Kidney (tissue), 14 donors: ENCODE measurements around the gene NEURL1B. TPM values are rescaled to one million over a fixed set of nuclear protein-coding genes. Genes with fewer than 3 reads are reported as not detected.

ENCODE experiments used
- DNase-seq, 5 donors: peaks; one replicate each; pipeline ENCODE4 v3.0.0-alpha.2; 2013 to 2020
- FAIRE-seq: peaks from 2 replicates; lab custom pipeline; 2012; peaks lifted over from hg19 to GRCh38; lab: Jason Lieb, UNC
- H3K27ac ChIP-seq, 2 donors: one replicate each; pipeline ENCODE4 v1.7.0; 2013; ENCODE audit warnings: low read depth in 2 of 2, low read length in 2 of 2, inconsistent platforms in 1 of 2
- H3K27me3 ChIP-seq: one replicate; pipeline ENCODE4 v1.7.1; 2013; ENCODE audit warnings: low read length, inconsistent platforms; ENCODE audit not compliant: control insufficient read depth, insufficient read depth
- H3K36me3 ChIP-seq, 3 donors: one replicate each; pipeline versions ENCODE4 v1.7.0 to v1.7.1; 2013; ENCODE audit warnings: low read length in 3 of 3, control low read depth in 1 of 3, inconsistent platforms in 1 of 3; ENCODE audit not compliant: insufficient read depth in 3 of 3, control insufficient read depth in 2 of 3
- H3K4me1 ChIP-seq, 3 donors: one replicate each; pipeline versions ENCODE4 v1.7.0 to v1.7.1; 2013; ENCODE audit warnings: low read length in 3 of 3, inconsistent platforms in 1 of 3, low read depth in 1 of 3; ENCODE audit not compliant: control insufficient read depth in 2 of 3, insufficient read depth in 2 of 3
- H3K4me3 ChIP-seq, 3 donors: one replicate each; pipeline versions ENCODE4 v1.7.0 to v1.8.1; 2013; ENCODE audit warnings: low read length in 3 of 3, control low read depth in 1 of 3, inconsistent platforms in 1 of 3
- H3K9ac ChIP-seq, 3 donors: one replicate each; pipeline versions ENCODE4 v1.7.0 to v1.7.1; 2013; ENCODE audit warnings: low read length in 3 of 3, control low read depth in 1 of 3, inconsistent platforms in 1 of 3
- H3K9me3 ChIP-seq, 3 donors: one replicate each; pipeline versions ENCODE4 v1.7.0 to v1.7.1; 2013; ENCODE audit warnings: low read length in 3 of 3, control low read depth in 1 of 3, inconsistent platforms in 1 of 3; ENCODE audit not compliant: control insufficient read depth in 2 of 3, insufficient read depth in 1 of 3
- intact Hi-C: fragments of 100-400 bp; cut with DNase I; formaldehyde crosslinking; loops from one replicate; pipeline ENCODE4 v1.11.1; 2022
- polyA plus RNA-seq: library from polyadenylated mRNA; stranded (reverse); fragments of 350-450 nt; fragmentation: Illumina TruSeq; extraction: RNeasy Lipid Tissue Mini Kit (QIAGEN cat#74804); gene quantifications from one replicate; pipeline ENCODE4 v1.2.3, GENCODE V29; 2014; ENCODE audit warnings: low read depth, low replicate concordance; ENCODE audit not compliant: insufficient read depth
- total RNA-seq: library from RNA; stranded (reverse); fragmentation: NEBNext Ultra II Directional; extraction: Animal tissue kit (Norgen Biotek cat#: 25700); gene quantifications from one replicate; pipeline ENCODE4 v1.2.1, GENCODE V29; 2021
- TF ChIP-seq, protein P1 (sequence below): IDR thresholded peaks from 3 replicates; pipeline ENCODE4 v1.5.1; 2012; ENCODE audit warnings: mild to moderate bottlenecking, moderate library complexity, borderline replicate concordance; ENCODE audit not compliant: insufficient read depth; ENCODE audit errors: extremely low read depth
- donor health status: control.
- donor health status: control.
- donor health status: control.
- donor health status: control.
- donor health status: control.
- donor health status: DM: yes; HTN: yes; CAD: no.
- donor health status: Normal renal cell carcinoma (clear cell type).

The NEURL1B gene
- total and polyA plus RNA-seq, 2 donors from 2014 or later, result 5.4 to 42.6 TPM

DNA sequence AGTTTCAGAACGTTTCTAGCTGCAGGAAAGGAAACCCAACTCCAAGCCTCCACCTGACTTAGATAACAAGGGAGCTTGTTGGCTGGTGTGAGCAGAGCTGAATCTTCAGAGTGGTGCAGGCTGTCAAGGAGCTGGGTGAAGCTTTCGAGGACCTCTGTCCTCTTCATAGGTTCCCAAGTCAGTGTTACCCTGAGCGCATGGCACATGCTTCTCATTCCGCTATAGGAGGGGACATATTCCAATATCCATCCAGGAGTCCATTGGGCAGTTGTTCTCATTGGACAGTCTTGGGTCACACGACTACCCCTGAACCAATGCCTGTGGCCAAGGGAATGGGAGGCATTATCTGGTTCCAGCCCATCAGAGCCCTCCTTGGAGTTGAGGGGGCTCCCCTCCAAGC, 79.6 kb downstream of the NEURL1B start:
- Histone ChIP-seq H3K4me3 (no peak overlapping the region), H3K36me3 (no peaks in the 10 kb centered on the region), H3K9me3 (no peaks in the 10 kb centered on the region), H3K4me1 (peaks cover 0 to 20% (median 9%) of the 10 kb centered on the region in 3 donors), H3K9ac (peak overlapping the region in 1 of 3 donors; percentile 15), H3K27ac (peak overlapping the region in 1 of 2 donors; percentile 20), H3K27me3 (no peaks in the 10 kb centered on the region)
- TF ChIP-seq, protein P1, sequence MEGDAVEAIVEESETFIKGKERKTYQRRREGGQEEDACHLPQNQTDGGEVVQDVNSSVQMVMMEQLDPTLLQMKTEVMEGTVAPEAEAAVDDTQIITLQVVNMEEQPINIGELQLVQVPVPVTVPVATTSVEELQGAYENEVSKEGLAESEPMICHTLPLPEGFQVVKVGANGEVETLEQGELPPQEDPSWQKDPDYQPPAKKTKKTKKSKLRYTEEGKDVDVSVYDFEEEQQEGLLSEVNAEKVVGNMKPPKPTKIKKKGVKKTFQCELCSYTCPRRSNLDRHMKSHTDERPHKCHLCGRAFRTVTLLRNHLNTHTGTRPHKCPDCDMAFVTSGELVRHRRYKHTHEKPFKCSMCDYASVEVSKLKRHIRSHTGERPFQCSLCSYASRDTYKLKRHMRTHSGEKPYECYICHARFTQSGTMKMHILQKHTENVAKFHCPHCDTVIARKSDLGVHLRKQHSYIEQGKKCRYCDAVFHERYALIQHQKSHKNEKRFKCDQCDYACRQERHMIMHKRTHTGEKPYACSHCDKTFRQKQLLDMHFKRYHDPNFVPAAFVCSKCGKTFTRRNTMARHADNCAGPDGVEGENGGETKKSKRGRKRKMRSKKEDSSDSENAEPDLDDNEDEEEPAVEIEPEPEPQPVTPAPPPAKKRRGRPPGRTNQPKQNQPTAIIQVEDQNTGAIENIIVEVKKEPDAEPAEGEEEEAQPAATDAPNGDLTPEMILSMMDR, result no peak
- intact Hi-C loops, result no loop called here
- DNase-seq, result no peak
- FAIRE-seq, result no peak

DNA sequence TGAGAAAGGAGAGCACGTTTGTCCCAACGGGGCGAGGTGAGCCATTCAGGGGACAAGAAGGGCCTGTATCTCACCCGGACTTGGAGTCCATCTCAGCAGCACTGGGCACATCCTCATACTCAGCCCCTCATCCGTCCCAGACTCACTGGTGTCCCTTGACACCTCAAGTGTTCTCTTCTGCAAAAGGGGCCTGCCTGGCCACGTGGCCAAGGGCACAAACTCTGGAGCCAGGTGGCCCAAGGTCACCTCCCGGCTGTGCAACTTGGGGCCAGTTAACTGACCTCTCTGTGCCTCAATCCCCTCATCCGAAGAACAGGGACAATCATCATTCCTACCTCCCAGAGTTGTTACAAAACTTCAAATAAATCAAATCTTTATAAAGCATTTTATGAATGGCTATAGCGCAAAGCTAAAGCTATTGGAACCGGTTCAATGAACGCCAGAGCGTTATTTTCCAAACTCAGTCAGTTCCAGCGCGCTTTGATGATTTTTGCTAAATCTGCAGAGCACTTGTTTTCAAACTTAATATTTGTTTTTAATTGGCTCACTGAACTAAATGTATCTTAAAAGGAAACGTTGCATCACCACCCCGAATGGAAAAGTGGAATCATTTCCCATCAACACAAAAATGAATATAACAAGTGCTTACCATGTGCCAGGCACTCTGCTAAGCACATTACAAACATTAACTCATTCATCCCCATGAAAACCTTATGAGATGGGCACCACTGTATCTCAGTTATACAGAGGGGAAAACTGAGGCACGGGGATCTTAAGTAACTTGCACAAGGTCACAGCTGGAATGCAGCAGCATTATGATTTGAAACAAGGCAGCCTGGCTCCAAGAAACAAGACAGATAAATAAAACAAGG, 80.6 kb downstream of the NEURL1B start:
- H3K36me3 ChIP-seq, result no peaks in the 10 kb centered on the region
- DNase-seq (peak in 1 of 5 donors; percentile 67), FAIRE-seq (no peak)
- H3K4me1 ChIP-seq, result peaks cover 0 to 20% (median 6%) of the 10 kb centered on the region in 3 donors
- H3K27me3 ChIP-seq, result no peaks in the 10 kb centered on the region
- H3K4me3 ChIP-seq, result no peak overlapping the region
- intact Hi-C loops, result no loop called here
- H3K27ac ChIP-seq, result peak overlapping the region in 1 of 2 donors; percentile 35
- TF ChIP-seq, protein P1, result no peak
- no peaks in the 10 kb centered on the region for H3K9me3 ChIP-seq
- peak overlapping the region in 1 of 3 donors; percentile 22 for H3K9ac ChIP-seq

DNA sequence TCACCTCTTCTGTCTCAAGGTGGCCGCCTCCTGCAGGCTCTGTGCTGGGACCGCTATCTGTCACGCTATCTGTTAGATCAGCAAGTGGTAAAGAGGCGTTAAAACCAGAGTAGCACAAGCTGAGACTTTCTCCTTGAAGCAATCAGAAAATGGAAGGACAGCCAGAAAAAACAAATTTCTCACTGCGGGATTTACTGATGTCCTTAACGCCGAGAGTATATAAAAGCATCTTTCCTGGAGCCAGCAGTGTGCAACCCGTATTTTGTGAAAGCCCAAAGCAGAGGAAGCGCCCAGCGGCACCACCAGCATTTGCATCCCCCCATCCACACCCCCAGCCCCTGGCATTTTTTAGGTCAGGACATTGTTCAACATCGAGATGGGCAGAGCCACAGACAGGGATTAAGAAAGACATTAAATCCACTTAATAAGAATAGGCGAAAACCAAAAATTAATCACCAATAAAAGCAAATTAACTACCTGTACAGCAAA, 81.3 kb downstream of the NEURL1B start:
- Histone ChIP-seq H3K4me1 (peaks cover 0 to 22% (median 11%) of the 10 kb centered on the region in 3 donors), H3K27me3 (no peaks in the 10 kb centered on the region), H3K4me3 (no peak overlapping the region), H3K9ac (peak overlapping the region in 1 of 3 donors; percentile 22), H3K36me3 (no peaks in the 10 kb centered on the region), H3K27ac (no peak overlapping the region), H3K9me3 (no peaks in the 10 kb centered on the region)
- DNase-seq (peak in 1 of 5 donors; percentile 42), FAIRE-seq (no peak)
- intact Hi-C loops, result no loop called here
- TF ChIP-seq, protein P1, result no peak
